ENCODE data around the gene PAK6.

DNA sequence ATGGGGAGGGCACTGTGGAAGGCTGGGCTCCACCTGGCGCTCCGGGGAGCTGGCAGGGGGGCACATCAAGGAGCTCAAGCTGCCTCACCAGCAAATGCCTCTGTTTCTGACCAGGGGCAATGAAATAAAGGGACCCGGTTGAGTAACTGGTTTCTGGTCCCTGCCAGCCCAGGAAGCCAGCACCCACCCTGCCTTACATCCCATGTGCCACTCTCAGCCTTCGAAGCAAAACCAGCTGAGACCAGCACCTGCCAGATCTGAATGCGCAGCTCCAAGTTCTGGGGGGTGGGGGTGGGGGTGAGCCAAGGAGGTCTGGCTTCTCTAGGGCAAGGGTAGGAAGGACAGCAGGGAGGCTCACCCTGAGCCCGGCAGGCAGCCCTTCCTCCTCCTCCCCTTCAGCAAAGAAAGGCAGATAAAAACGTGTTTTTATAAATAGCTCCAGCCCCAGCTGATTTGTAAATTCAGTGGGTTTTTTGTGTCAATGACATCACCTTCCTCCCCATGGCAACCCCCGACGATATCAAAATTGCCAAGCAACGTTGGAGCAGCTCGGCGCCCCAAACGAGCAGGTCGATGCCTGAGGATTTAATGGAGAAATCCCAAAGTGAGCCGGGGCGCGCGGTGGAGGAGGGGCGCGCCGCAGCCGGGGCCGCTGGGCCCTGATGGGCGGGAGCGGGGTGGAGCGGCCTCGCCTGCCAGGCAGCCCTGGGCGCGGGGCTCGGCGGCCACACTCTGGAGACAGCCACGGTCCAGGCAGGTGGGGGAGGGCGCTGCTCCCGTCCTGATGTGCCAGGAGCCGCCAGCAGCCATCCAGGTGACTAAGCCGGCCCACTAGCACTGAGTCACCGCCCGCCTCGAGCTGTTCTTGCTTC lies at the start of gene PAK6:
- TF ChIP-seq CTCF (conservative IDR thresholded peaks at IDR 0.05; ENCODE audit: low read depth, low read length) (no peak), EZH2phosphoT487 (IDR thresholded peaks at IDR 0.05; ENCODE audit: borderline replicate concordance, low read length) (peak; percentile 62)
